Mesothelial cell of epicardium (in vitro differentiated cells): ENCODE results near the gene PARD3. TPM values are rescaled to one million over a fixed set of nuclear protein-coding genes. Genes with fewer than 3 reads are reported as not detected.

Source experiments
- DNase-seq, 2 experiments: peaks; one replicate each; pipeline ENCODE4 v3.0.0; 2021; ENCODE audit warnings: low spot score in 2 of 2; ENCODE audit not compliant: unreplicated experiment in 2 of 2
- H3K27ac Mint-ChIP-seq: 2 replicates; pipeline ENCODE4 v1.8.0; 2021; ENCODE audit warnings: mixed read lengths
- H3K27me3 Mint-ChIP-seq: 2 replicates; pipeline ENCODE4 v1.8.0; 2021; ENCODE audit warnings: low read depth, mixed read lengths
- H3K36me3 Mint-ChIP-seq: 2 replicates; pipeline ENCODE4 v1.8.0; 2021; ENCODE audit warnings: mixed read lengths
- H3K4me1 Mint-ChIP-seq: 2 replicates; pipeline ENCODE4 v1.8.0; 2021; ENCODE audit warnings: mixed read lengths
- H3K4me3 Mint-ChIP-seq: 2 replicates; pipeline ENCODE4 v1.8.0; 2021; ENCODE audit warnings: mild to moderate bottlenecking, moderate library complexity, mixed read lengths
- H3K9me3 Mint-ChIP-seq: 2 replicates; pipeline ENCODE4 v1.8.0; 2021; ENCODE audit warnings: mixed read lengths
- CTCF ChIP-seq: fragments of 200-600 bp; sonication (generic); IDR thresholded peaks from one replicate; pipeline ENCODE4 v1.5.0; 2021; ENCODE audit warnings: antibody characterized with exemption; ENCODE audit not compliant: unreplicated experiment
- total RNA-seq: library from RNA; stranded (reverse); gene quantifications from 3 replicates; pipeline ENCODE4 v1.2.1, GENCODE V29; 2021

PARD3 gene
- total RNA-seq, 1 donor from 2014 or later: 73.2 TPM

- Mint-ChIP-seq H3K9me3 (peaks cover 28% of the 10 kb centered on the region), H3K36me3 (peaks cover 7% of the 10 kb centered on the region), H3K4me3 (no peak overlapping the region), H3K4me1 (no peaks in the 10 kb centered on the region), H3K27me3 (no peaks in the 10 kb centered on the region), H3K27ac (no peak overlapping the region)
- DNase-seq: no peak
- no peak for TF ChIP-seq CTCF
Observed at GRCh38 chr10:34091635-34092195, 723.4 kb downstream of the PARD3 start.

GRCh38 chr10:34089253-34089652 is 725.8 kb downstream of the PARD3 start:
- no peak for TF ChIP-seq CTCF
- Mint-ChIP-seq H3K9me3 (peaks cover 12% of the 10 kb centered on the region), H3K4me1 (no peaks in the 10 kb centered on the region), H3K4me3 (no peak overlapping the region), H3K36me3 (no peaks in the 10 kb centered on the region), H3K27ac (no peak overlapping the region), H3K27me3 (no peaks in the 10 kb centered on the region)
- DNase-seq: no peak

DNA sequence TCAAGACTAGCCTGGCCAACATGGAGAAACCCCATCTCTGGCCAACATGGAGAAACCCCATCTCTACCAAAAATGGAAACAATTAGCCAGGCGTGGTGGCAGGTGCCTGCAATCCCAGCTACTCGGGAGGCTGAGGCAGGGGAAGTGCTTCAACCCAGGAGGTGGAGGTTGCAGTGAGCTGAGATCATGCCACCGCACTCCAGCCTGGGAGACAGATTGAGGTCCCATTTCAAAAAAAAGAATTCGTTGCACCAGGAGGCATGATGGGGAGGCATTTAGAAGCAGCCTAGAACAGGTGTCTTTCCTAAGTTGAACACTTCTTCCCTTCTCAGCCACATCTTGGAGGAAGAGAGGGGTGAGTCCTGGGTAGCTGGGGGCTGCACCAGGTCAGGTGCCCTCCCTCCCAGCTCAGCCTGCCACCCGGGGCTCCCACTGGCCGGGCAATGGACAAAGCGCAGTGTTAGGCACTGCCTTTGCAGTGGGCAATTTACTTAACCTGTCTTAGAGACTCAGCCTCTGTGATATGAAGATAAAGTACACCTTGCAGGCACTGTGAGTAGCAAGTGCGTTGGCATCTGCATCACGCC is 726.8 kb downstream of the PARD3 start:
- no peak for DNase-seq
- Mint-ChIP-seq H3K27ac (no peak overlapping the region), H3K27me3 (no peaks in the 10 kb centered on the region), H3K9me3 (peaks cover 16% of the 10 kb centered on the region), H3K4me1 (no peaks in the 10 kb centered on the region), H3K4me3 (no peak overlapping the region), H3K36me3 (peaks cover 3% of the 10 kb centered on the region)
- no peak for TF ChIP-seq CTCF

DNA sequence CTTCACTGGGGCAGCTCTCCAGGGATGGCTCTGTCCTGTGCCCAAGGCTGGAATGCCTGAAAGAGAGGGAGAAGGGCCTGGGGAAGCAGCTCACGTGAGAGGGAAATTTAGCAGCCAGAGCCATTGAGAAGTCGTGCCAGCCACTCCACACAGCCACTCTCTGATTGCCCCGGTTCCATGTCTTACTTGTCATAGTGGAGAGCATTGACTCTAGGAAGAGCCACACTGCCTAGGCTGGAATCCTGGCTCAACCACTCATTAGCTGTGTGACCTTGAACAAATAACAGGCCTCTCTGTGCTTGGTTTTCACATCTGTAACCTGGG is 728.0 kb downstream of the PARD3 start:
- Mint-ChIP-seq H3K27me3 (no peaks in the 10 kb centered on the region), H3K36me3 (peaks cover 3% of the 10 kb centered on the region), H3K27ac (no peak overlapping the region), H3K9me3 (peaks cover 12% of the 10 kb centered on the region), H3K4me1 (no peaks in the 10 kb centered on the region), H3K4me3 (no peak overlapping the region)
- DNase-seq: no peak
- TF ChIP-seq CTCF: no peak

DNA sequence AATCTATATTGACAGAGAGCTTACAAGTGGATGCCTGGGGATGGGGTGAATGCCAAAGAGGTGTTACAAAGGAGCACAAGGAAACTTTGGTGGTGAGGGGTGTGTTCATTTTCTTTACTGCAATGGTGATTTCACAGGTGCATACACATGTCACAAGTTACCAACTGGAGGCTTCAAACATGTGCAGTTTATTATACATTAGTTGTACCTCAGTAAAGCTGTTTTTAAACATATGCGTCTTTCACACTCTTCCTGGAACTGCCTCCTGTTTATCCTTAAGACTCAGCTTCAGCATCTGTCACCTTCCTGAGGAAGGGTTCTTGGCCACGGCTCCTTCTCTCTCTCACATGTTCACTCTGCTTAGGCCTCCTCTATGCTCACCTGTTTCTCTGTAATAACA is 731.5 kb downstream of the PARD3 start:
- TF ChIP-seq CTCF: no peak
- Mint-ChIP-seq H3K9me3 (peaks cover 12% of the 10 kb centered on the region), H3K27me3 (no peaks in the 10 kb centered on the region), H3K4me1 (no peaks in the 10 kb centered on the region), H3K27ac (no peak overlapping the region), H3K36me3 (peaks cover 3% of the 10 kb centered on the region), H3K4me3 (no peak overlapping the region)
- no peak for DNase-seq

DNA sequence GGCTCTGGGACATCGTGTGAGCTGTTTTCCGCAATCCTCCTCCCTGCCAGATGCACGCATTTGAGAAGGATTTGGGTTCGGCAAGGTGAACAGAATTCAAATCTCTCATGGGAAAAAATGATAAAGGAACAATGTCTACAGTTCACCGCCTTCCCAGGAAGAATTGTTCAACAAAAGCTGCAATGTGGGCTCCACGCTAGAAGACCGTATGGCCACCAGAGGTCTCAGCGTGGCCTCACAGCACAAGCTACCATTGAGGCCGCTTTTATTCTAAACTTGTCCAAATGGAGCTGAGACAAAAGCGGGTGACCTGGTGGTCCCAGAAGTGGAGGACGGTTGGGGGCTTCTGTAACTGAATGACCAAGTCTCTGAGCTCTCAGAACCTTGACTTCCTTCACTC is 733.1 kb downstream of the PARD3 start:
- H3K27ac Mint-ChIP-seq: no peak overlapping the region
- H3K9me3 Mint-ChIP-seq: peaks cover 12% of the 10 kb centered on the region

More for the DNA sequence above, 733.1 kb downstream of the PARD3 start:
- Mint-ChIP-seq H3K27me3 (no peaks in the 10 kb centered on the region), H3K36me3 (peaks cover 3% of the 10 kb centered on the region), H3K4me3 (no peak overlapping the region), H3K4me1 (no peaks in the 10 kb centered on the region)
- DNase-seq: no peak
- TF ChIP-seq CTCF: no peak
